ENCODE measurements around the gene COA4.
"Not testable (repeated sequence)": the region's sequence is repeated elsewhere in the genome, so short reads cannot be mapped to it uniquely, and the experiment has no call there.

The COA4 gene

GRCh38 chr11:73876424-73877310 lies at the start of gene COA4, which contains the start of gene PAAF1:
Gene COA4 (minus strand): TSS chr11:73876846. CDS start chr11:73873378, 3,468 bp downstream.
Gene PAAF1 (plus strand): TSS chr11:73876999. CDS start chr11:73877022, 23 bp downstream.
- in situ Hi-C loops (cut with HindIII; ENCODE audit: low sequenced_read_pairs), result no loop called here

GRCh38 chr11:73921180-73921579 lies 44.5 kb upstream of the COA4 start:
- in situ Hi-C loops (cut with HindIII; ENCODE audit: low sequenced_read_pairs), result no loop called here

GRCh38 chr11:73916435-73916834 lies 39.8 kb upstream of the COA4 start:
- in situ Hi-C loops (cut with HindIII; ENCODE audit: low sequenced_read_pairs), result no loop called here

GRCh38 chr11:73914284-73914683 lies 37.6 kb upstream of the COA4 start:
- in situ Hi-C loops (cut with HindIII; ENCODE audit: low sequenced_read_pairs), result no loop called here

- in situ Hi-C loops (cut with HindIII; ENCODE audit: low sequenced_read_pairs), result no loop called here
Measured at GRCh38 chr11:73913472-73913871, 36.8 kb upstream of the COA4 start.

- in situ Hi-C loops (cut with HindIII; ENCODE audit: low sequenced_read_pairs), result no loop called here
Measured at GRCh38 chr11:73912026-73912425, 35.4 kb upstream of the COA4 start.

- in situ Hi-C loops (cut with HindIII; ENCODE audit: low sequenced_read_pairs), result no loop called here
Measured at GRCh38 chr11:73907191-73907590, 30.5 kb upstream of the COA4 start.

GRCh38 chr11:73902303-73902702 lies 25.7 kb upstream of the COA4 start:
- in situ Hi-C loops (cut with HindIII; ENCODE audit: low sequenced_read_pairs), result no loop called here

GRCh38 chr11:73894725-73895335 lies 18.2 kb upstream of the COA4 start:
- in situ Hi-C loops (cut with HindIII; ENCODE audit: low sequenced_read_pairs), result no loop called here

- in situ Hi-C loops (cut with HindIII; ENCODE audit: low sequenced_read_pairs), result no loop called here
Measured at GRCh38 chr11:73893041-73893440, 16.4 kb upstream of the COA4 start.

GRCh38 chr11:73889536-73889935 lies 12.9 kb upstream of the COA4 start:
- in situ Hi-C loops (cut with HindIII; ENCODE audit: low sequenced_read_pairs), result no loop called here

GRCh38 chr11:73889019-73889418 lies 12.4 kb upstream of the COA4 start:
- in situ Hi-C loops (cut with HindIII; ENCODE audit: low sequenced_read_pairs), result no loop called here

GRCh38 chr11:73888244-73888643 lies 11.6 kb upstream of the COA4 start:
- in situ Hi-C loops (cut with HindIII; ENCODE audit: low sequenced_read_pairs), result no loop called here

- in situ Hi-C loops (cut with HindIII; ENCODE audit: low sequenced_read_pairs), result no loop called here
Measured at GRCh38 chr11:73883856-73884255, 7.2 kb upstream of the COA4 start.

GRCh38 chr11:73880449-73880848 lies 3.8 kb upstream of the COA4 start:
- in situ Hi-C loops (cut with HindIII; ENCODE audit: low sequenced_read_pairs), result not testable (repeated sequence)

- in situ Hi-C loops (cut with HindIII; ENCODE audit: low sequenced_read_pairs), result no loop called here
Measured at GRCh38 chr11:73878771-73879170, 2.1 kb upstream of the COA4 start.

- in situ Hi-C loops (cut with HindIII; ENCODE audit: low sequenced_read_pairs), result no loop called here
Measured at GRCh38 chr11:73875840-73876239, 806 bp downstream of the COA4 start.

GRCh38 chr11:73875380-73875779 lies 1.3 kb downstream of the COA4 start:
- in situ Hi-C loops (cut with HindIII; ENCODE audit: low sequenced_read_pairs), result no loop called here

GRCh38 chr11:73872749-73873357 lies 3.8 kb downstream of the COA4 start:
- in situ Hi-C loops (cut with HindIII; ENCODE audit: low sequenced_read_pairs), result no loop called here

- in situ Hi-C loops (cut with HindIII; ENCODE audit: low sequenced_read_pairs), result no loop called here
Measured at GRCh38 chr11:73870261-73870660, 6.4 kb downstream of the COA4 start.

- in situ Hi-C loops (cut with HindIII; ENCODE audit: low sequenced_read_pairs), result no loop called here
Measured at GRCh38 chr11:73869332-73869949, 7.2 kb downstream of the COA4 start.
